Glutamatergic neuron (in vitro differentiated cells): ENCODE measurements around the gene BANF2. TPM values are rescaled to one million over a fixed set of nuclear protein-coding genes. Genes with fewer than 3 reads are reported as not detected.

Experiments
- DNase-seq: peaks from one replicate; pipeline ENCODE4 v3.0.0; 2022
- H3K27ac Mint-ChIP-seq: one replicate; pipeline ENCODE4 v1.8.0; 2020; ENCODE audit warnings: mild to moderate bottlenecking, mixed read lengths, inconsistent platforms; ENCODE audit not compliant: unreplicated experiment
- H3K27me3 Mint-ChIP-seq: one replicate; pipeline ENCODE4 v1.8.0; 2020; ENCODE audit warnings: mild to moderate bottlenecking, moderate library complexity, mixed read lengths, inconsistent platforms; ENCODE audit not compliant: unreplicated experiment
- H3K36me3 Mint-ChIP-seq: one replicate; pipeline ENCODE4 v1.8.0; 2020; ENCODE audit warnings: mild to moderate bottlenecking, mixed read lengths, inconsistent platforms; ENCODE audit not compliant: unreplicated experiment
- H3K4me1 Mint-ChIP-seq: one replicate; pipeline ENCODE4 v1.8.0; 2020; ENCODE audit warnings: mild to moderate bottlenecking, low read depth, mixed read lengths, inconsistent platforms; ENCODE audit not compliant: unreplicated experiment
- H3K4me3 Mint-ChIP-seq: one replicate; pipeline ENCODE4 v1.8.0; 2020; ENCODE audit warnings: mild to moderate bottlenecking, mixed read lengths, inconsistent platforms; ENCODE audit not compliant: unreplicated experiment
- H3K9me3 Mint-ChIP-seq: one replicate; pipeline ENCODE4 v1.8.0; 2020; ENCODE audit warnings: mild to moderate bottlenecking, moderate library complexity, mixed read lengths, inconsistent platforms; ENCODE audit not compliant: unreplicated experiment
- total RNA-seq: library from RNA; stranded (reverse); fragmentation: NEBNext Ultra II Directional; extraction: Animal tissue kit (Norgen Biotek cat#: 25700); gene quantifications from one replicate; pipeline ENCODE4 v1.2.1, GENCODE V29; 2021; ENCODE audit not compliant: unreplicated experiment
- TF ChIP-seq, protein P1 (sequence below): fragments of 200-600 bp; sonication (generic); IDR thresholded peaks from one replicate; pipeline ENCODE4 v1.5.0; 2021; ENCODE audit not compliant: partially characterized antibody, unreplicated experiment

The BANF2 gene
- total RNA-seq, 1 donor from 2014 or later = not detected

DNA sequence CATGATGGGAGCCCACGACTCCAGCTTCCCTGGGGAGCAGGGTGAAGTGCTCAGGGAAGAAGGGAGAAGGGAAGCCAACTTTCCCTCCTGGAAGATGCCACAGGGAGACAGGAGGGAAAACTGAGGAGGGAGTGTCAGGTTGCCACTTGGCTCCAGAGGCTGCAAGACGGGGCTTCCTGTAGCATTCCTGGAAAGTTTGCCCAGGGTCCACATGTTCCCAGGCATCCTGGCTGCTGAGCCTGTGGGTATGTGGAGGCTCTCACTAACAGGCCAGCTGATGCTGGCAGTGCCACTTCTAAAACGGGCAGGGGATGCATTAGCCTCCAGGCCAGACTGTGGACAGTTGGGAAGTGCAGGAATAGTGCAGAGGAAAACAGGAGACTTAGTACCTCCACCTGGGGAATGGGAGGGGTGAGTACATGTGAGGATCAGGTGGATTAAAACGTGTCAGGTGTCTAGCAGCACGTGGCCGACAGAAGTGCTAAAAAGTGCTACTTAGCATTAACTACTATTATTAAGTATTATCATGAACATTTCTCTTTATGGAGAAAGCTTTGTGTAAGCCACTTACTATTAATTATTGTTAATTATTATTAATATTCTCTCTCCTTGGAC, 33.2 kb downstream of the BANF2 start:
- no peaks in the 10 kb centered on the region for H3K27me3 Mint-ChIP-seq
- H3K36me3 Mint-ChIP-seq = peaks cover 12% of the 10 kb centered on the region
- H3K4me1 Mint-ChIP-seq = no peaks in the 10 kb centered on the region
- DNase-seq = no peak
- H3K4me3 Mint-ChIP-seq = no peak overlapping the region
- H3K9me3 Mint-ChIP-seq = peaks cover 10% of the 10 kb centered on the region
- TF ChIP-seq, protein P1, sequence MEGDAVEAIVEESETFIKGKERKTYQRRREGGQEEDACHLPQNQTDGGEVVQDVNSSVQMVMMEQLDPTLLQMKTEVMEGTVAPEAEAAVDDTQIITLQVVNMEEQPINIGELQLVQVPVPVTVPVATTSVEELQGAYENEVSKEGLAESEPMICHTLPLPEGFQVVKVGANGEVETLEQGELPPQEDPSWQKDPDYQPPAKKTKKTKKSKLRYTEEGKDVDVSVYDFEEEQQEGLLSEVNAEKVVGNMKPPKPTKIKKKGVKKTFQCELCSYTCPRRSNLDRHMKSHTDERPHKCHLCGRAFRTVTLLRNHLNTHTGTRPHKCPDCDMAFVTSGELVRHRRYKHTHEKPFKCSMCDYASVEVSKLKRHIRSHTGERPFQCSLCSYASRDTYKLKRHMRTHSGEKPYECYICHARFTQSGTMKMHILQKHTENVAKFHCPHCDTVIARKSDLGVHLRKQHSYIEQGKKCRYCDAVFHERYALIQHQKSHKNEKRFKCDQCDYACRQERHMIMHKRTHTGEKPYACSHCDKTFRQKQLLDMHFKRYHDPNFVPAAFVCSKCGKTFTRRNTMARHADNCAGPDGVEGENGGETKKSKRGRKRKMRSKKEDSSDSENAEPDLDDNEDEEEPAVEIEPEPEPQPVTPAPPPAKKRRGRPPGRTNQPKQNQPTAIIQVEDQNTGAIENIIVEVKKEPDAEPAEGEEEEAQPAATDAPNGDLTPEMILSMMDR = no peak
- no peak overlapping the region for H3K27ac Mint-ChIP-seq

- Mint-ChIP-seq H3K9me3 (peaks cover 13% of the 10 kb centered on the region), H3K27me3 (no peaks in the 10 kb centered on the region), H3K4me1 (no peaks in the 10 kb centered on the region), H3K36me3 (peaks cover 17% of the 10 kb centered on the region), H3K27ac (no peak overlapping the region), H3K4me3 (no peak overlapping the region)
- TF ChIP-seq, protein P1 = no peak
- no peak for DNase-seq
Measured at GRCh38 chr20:17733767-17734304, 34.1 kb downstream of the BANF2 start.

GRCh38 chr20:17734374-17734773, 34.6 kb downstream of the BANF2 start:
- Mint-ChIP-seq H3K4me3 (no peak overlapping the region), H3K4me1 (no peaks in the 10 kb centered on the region), H3K36me3 (peaks cover 17% of the 10 kb centered on the region), H3K27me3 (no peaks in the 10 kb centered on the region), H3K27ac (no peak overlapping the region), H3K9me3 (peaks cover 13% of the 10 kb centered on the region)
- TF ChIP-seq, protein P1 = no peak
- DNase-seq = no peak

- DNase-seq = no peak
- TF ChIP-seq, protein P1 = no peak
- Mint-ChIP-seq H3K27me3 (no peaks in the 10 kb centered on the region), H3K4me1 (no peaks in the 10 kb centered on the region), H3K27ac (no peak overlapping the region), H3K9me3 (peaks cover 13% of the 10 kb centered on the region), H3K4me3 (no peak overlapping the region), H3K36me3 (peaks cover 17% of the 10 kb centered on the region)
Measured at GRCh38 chr20:17735206-17735804, 35.5 kb downstream of the BANF2 start.
